Prostate gland (tissue), 2 donors: ENCODE results near the gene GMPPA.

Experiments used
- CTCF ChIP-seq, 4 experiments: fragments of 200-600 bp in 2 of 4; fragments of 450-650 bp in 2 of 4; sonication (generic) in 2 of 4; IDR thresholded peaks; 1 replicate in 3 of 4; 2 replicates in 1 of 4; pipeline ENCODE4 v1.5.1; 2016 to 2019; ENCODE audit warnings: antibody characterized with exemption in 4 of 4, mild to moderate bottlenecking in 2 of 4, moderate library complexity in 2 of 4
- POLR2A ChIP-seq: fragments of 450-650 bp; IDR thresholded peaks from one replicate; pipeline ENCODE4 v1.6.1; 2016; ENCODE audit warnings: antibody characterized with exemption, mild to moderate bottlenecking
- POLR2AphosphoS5 ChIP-seq: sonication (generic); formaldehyde crosslinking; IDR thresholded peaks from one replicate; pipeline ENCODE4 v1.6.1; 2017; ENCODE audit warnings: antibody characterized with exemption

GRCh38 chr2:219545295-219545942 is 46.7 kb downstream of the GMPPA start:
- TF ChIP-seq CTCF (IDR thresholded peaks at IDR 0.05) (no peak), POLR2AphosphoS5 (no peak), POLR2A (no peak)
